GM23338 (cell line): ENCODE results near the gene EEF1G. TPM values are rescaled to one million over a fixed set of nuclear protein-coding genes. Genes with fewer than 3 reads are reported as not detected.

Experiments used
- ATAC-seq: fragments of 200-7000 bp; cut with Tn5 transposase; 3 replicates; pipeline ENCODE4 v1.9.1; 2020
- DNase-seq: peaks from one replicate; pipeline ENCODE4 v3.0.0-alpha.2; 2015; ENCODE audit warnings: low spot score
- H2AFZ ChIP-seq: fragments of 200-600 bp; sonication (generic); 2 replicates; pipeline ENCODE4 v1.8.0; 2016; ENCODE audit warnings: antibody characterized with exemption, mild to moderate bottlenecking, moderate library complexity
- H3F3A ChIP-seq: fragments of 200-600 bp; sonication (generic); replicated peaks from 2 replicates; pipeline ENCODE4 v1.8.0; 2017; ENCODE audit warnings: antibody characterized with exemption, mixed run types, low read depth
- H3K27ac ChIP-seq: fragments of 200-600 bp; sonication (generic); 2 replicates; pipeline ENCODE4 v1.6.1; 2016; ENCODE audit warnings: low read depth
- H3K27me3 ChIP-seq: fragments of 200-600 bp; sonication (generic); 2 replicates; pipeline ENCODE4 v1.8.0; 2016; ENCODE audit warnings: mild to moderate bottlenecking, mixed run types, moderate library complexity; ENCODE audit not compliant: insufficient read depth
- H3K36me3 ChIP-seq: fragments of 200-600 bp; sonication (generic); 2 replicates; pipeline ENCODE4 v1.8.0; 2016; ENCODE audit warnings: mild to moderate bottlenecking; ENCODE audit not compliant: insufficient read depth
- H3K4me1 ChIP-seq: fragments of 200-600 bp; sonication (generic); 2 replicates; pipeline ENCODE4 v1.8.0; 2016; ENCODE audit warnings: mild to moderate bottlenecking, moderate library complexity; ENCODE audit not compliant: insufficient read depth
- H3K4me2 ChIP-seq: fragments of 200-600 bp; sonication (generic); 2 replicates; pipeline ENCODE4 v1.7.1; 2017; ENCODE audit warnings: mixed run types
- H3K4me3 ChIP-seq: fragments of 200-600 bp; sonication (generic); 2 replicates; pipeline ENCODE4 v1.6.1; 2016; ENCODE audit warnings: mixed run types
- H3K79me2 ChIP-seq: fragments of 200-600 bp; sonication (generic); replicated peaks from 2 replicates; pipeline ENCODE4 v1.8.0; 2017; ENCODE audit warnings: mild to moderate bottlenecking; ENCODE audit not compliant: insufficient read depth
- H3K9me2 ChIP-seq: fragments of 200-600 bp; sonication (generic); 2 replicates; pipeline ENCODE4 v1.8.0; 2017; ENCODE audit not compliant: insufficient read depth
- H4K20me1 ChIP-seq: fragments of 200-600 bp; sonication (generic); replicated peaks from 2 replicates; pipeline ENCODE4 v1.8.0; 2017; ENCODE audit warnings: mild to moderate bottlenecking; ENCODE audit not compliant: insufficient read depth
- H3K27ac Mint-ChIP-seq: 2 replicates; pipeline ENCODE4 v1.8.0; 2020; ENCODE audit warnings: inconsistent platforms, mild to moderate bottlenecking, moderate library complexity, mixed read lengths
- H3K27me3 Mint-ChIP-seq: 3 replicates; pipeline ENCODE4 v1.8.0; 2022; ENCODE audit warnings: low read depth, mild to moderate bottlenecking, moderate library complexity, mixed read lengths, inconsistent platforms; ENCODE audit not compliant: insufficient read depth, poor library complexity
- H3K36me3 Mint-ChIP-seq: 3 replicates; pipeline ENCODE4 v1.8.0; 2021; ENCODE audit warnings: low read depth, mild to moderate bottlenecking, inconsistent platforms, moderate library complexity, mixed read lengths
- H3K4me1 Mint-ChIP-seq: 3 replicates; pipeline ENCODE4 v1.8.0; 2020; ENCODE audit warnings: mild to moderate bottlenecking, inconsistent platforms, mixed read lengths
- H3K4me3 Mint-ChIP-seq: 3 replicates; pipeline ENCODE4 v1.8.0; 2021; ENCODE audit warnings: moderate library complexity, mild to moderate bottlenecking, inconsistent platforms, mixed read lengths
- H3K9me3 Mint-ChIP-seq: 3 replicates; pipeline ENCODE4 v1.8.0; 2020; ENCODE audit warnings: moderate library complexity, mild to moderate bottlenecking, inconsistent platforms, mixed read lengths
- CTCF ChIP-seq, 2 experiments: fragments of 200-600 bp in 1 of 2; sonication (generic) in 1 of 2; conservative IDR thresholded peaks; 2 replicates each; pipeline versions ENCODE4 v1.5.1 to v1.6.1; 2016 to 2017; ENCODE audit warnings: antibody characterized with exemption in 2 of 2, low read depth in 2 of 2, mild to moderate bottlenecking in 2 of 2, moderate library complexity in 1 of 2
- EZH2 ChIP-seq: fragments of 200-600 bp; sonication (generic); IDR thresholded peaks from one replicate; pipeline ENCODE4 v1.8.0; 2017; ENCODE audit warnings: antibody characterized with exemption, mild to moderate bottlenecking, low read depth; ENCODE audit not compliant: unreplicated experiment
- EZH2phosphoT487 ChIP-seq: fragments of 200-600 bp; sonication (generic); IDR thresholded peaks from one replicate; pipeline ENCODE4 v1.8.1; 2018; ENCODE audit warnings: antibody characterized with exemption; ENCODE audit not compliant: unreplicated experiment
- NANOG ChIP-seq: IDR thresholded peaks from 2 replicates; pipeline ENCODE4 v1.6.1; 2016; ENCODE audit warnings: antibody characterized with exemption, borderline replicate concordance
- POLR2AphosphoS5 ChIP-seq: IDR thresholded peaks from 2 replicates; pipeline ENCODE4 v1.6.1; 2016; ENCODE audit warnings: antibody characterized with exemption, low read depth
- STAT1 ChIP-seq: IDR thresholded peaks from one replicate; pipeline ENCODE4 v1.6.1; 2016; ENCODE audit warnings: antibody characterized with exemption; ENCODE audit not compliant: unreplicated experiment
- ZNF114 ChIP-seq: fragments of 250-450 bp; sonication (Bioruptor Pico); IDR thresholded peaks from 2 replicates; pipeline ENCODE4 v1.5.0; 2020; ENCODE audit warnings: mild to moderate bottlenecking, moderate library complexity
- ZNF331 ChIP-seq: fragments of 250-450 bp; sonication (Bioruptor Pico); IDR thresholded peaks from 2 replicates; pipeline ENCODE4 v1.5.0; 2020; ENCODE audit warnings: low read depth, mild to moderate bottlenecking, moderate library complexity
- ZNF462 ChIP-seq: fragments of 250-450 bp; sonication (Bioruptor Pico); IDR thresholded peaks from 2 replicates; pipeline ENCODE4 v1.5.0; 2020; ENCODE audit warnings: mild to moderate bottlenecking, moderate library complexity
- polyA plus RNA-seq: library from polyadenylated mRNA; unstranded; fragments of >200 nt; fragmentation: Nextera tagmentation; extraction: Ambion mirVana; gene quantifications from 2 replicates; pipeline ENCODE4 v1.2.1, GENCODE V29; 2016
- total RNA-seq: library from RNA; depleted of rRNA; stranded (reverse); fragments of >200 nt; shearing (Covaris generic); gene quantifications from 2 replicates; pipeline ENCODE4 v1.2.3, GENCODE V29; 2014

Gene EEF1G
- total and polyA plus RNA-seq, 2 experiments from 2014 or later = 696 to 1,316 TPM

- H3K4me1 Mint-ChIP-seq = peaks cover 65% of the 10 kb centered on the region
These were observed 14.5 kb downstream of the EEF1G start for GRCh38 chr11:62559204-62559603.

GRCh38 chr11:62558669-62559068 lies 15.0 kb downstream of the EEF1G start:
- Mint-ChIP-seq H3K4me3 (no peak overlapping the region), H3K27ac (no peak overlapping the region), H3K27me3 (peaks cover 30% of the 10 kb centered on the region), H3K9me3 (no peaks in the 10 kb centered on the region; the same call in 2 of the 3 replicates), H3K4me1 (peaks cover 67% of the 10 kb centered on the region), H3K36me3 (peaks cover 79% of the 10 kb centered on the region)
- Histone ChIP-seq H3K4me2 (no peak overlapping the region), H3K79me2 (peaks cover 28% of the 10 kb centered on the region), H3K36me3 (peaks cover 36% of the 10 kb centered on the region), H3F3A (peaks cover 68% of the 10 kb centered on the region), H2AFZ (no peak overlapping the region), H3K4me1 (peaks cover 64% of the 10 kb centered on the region), H4K20me1 (peaks cover 44% of the 10 kb centered on the region), H3K9me2 (no peaks in the 10 kb centered on the region), H3K4me3 (no peak overlapping the region), H3K27ac (peak overlapping the region; percentile 92), H3K27me3 (no peaks in the 10 kb centered on the region)
- ATAC-seq = no peak
- DNase-seq = no peak
- TF ChIP-seq NANOG = no peak
- no peak for TF ChIP-seq ZNF462 (CRISPR knock-in tag)
- TF ChIP-seq POLR2AphosphoS5 = no peak
- TF ChIP-seq ZNF331 = no peak
- no peak for TF ChIP-seq EZH2

More at GRCh38 chr11:62559204-62559603, 14.5 kb downstream of the EEF1G start:
- H3K36me3 ChIP-seq = peaks cover 39% of the 10 kb centered on the region
- TF ChIP-seq ZNF114 (no peak), STAT1 (no peak), NANOG (no peak), ZNF331 (no peak), CTCF (conservative IDR thresholded peaks at IDR 0.05; ENCODE audit: low read depth in 2 of 2) (no peak), EZH2phosphoT487 (no peak)
- ATAC-seq = no peak
- H3F3A ChIP-seq = peaks cover 66% of the 10 kb centered on the region
- no peaks in the 10 kb centered on the region for H3K9me2 ChIP-seq
- H3K4me2 ChIP-seq = peak overlapping the region; percentile 42; the same call in 1 of the 2 replicates
- H3K27me3 Mint-ChIP-seq = peaks cover 32% of the 10 kb centered on the region
- peak overlapping the region; percentile 96 for H3K27ac Mint-ChIP-seq
- peak overlapping the region; percentile 92 for H3K27ac ChIP-seq
- H3K4me3 ChIP-seq = no peak overlapping the region
- no peaks in the 10 kb centered on the region; the same call in 2 of the 3 replicates for H3K9me3 Mint-ChIP-seq
- peaks cover 84% of the 10 kb centered on the region for H3K36me3 Mint-ChIP-seq
- H3K27me3 ChIP-seq = no peaks in the 10 kb centered on the region
- no peak for DNase-seq
- H3K4me1 ChIP-seq = peaks cover 63% of the 10 kb centered on the region
- H3K79me2 ChIP-seq = peaks cover 32% of the 10 kb centered on the region
- no peak overlapping the region for H2AFZ ChIP-seq
- H3K4me3 Mint-ChIP-seq = peak overlapping the region; percentile 48; the same call in 2 of the 3 replicates
- H4K20me1 ChIP-seq = peaks cover 46% of the 10 kb centered on the region
